Ectodermal cell (in vitro differentiated cells): Measurements from ENCODE around the gene PAPSS1.

Experiments used
- H3K27ac ChIP-seq: 2 replicates; pipeline ENCODE4 v1.7.0; 2013; ENCODE audit warnings: mild to moderate bottlenecking, low read depth, low read length; ENCODE audit not compliant: insufficient read depth, poor library complexity, severe bottlenecking
- H3K27me3 ChIP-seq: 2 replicates; pipeline ENCODE4 v1.7.0; 2013; ENCODE audit warnings: mild to moderate bottlenecking, low read length; ENCODE audit not compliant: insufficient read depth, control insufficient read depth, poor library complexity, severe bottlenecking
- H3K36me3 ChIP-seq: one replicate; pipeline ENCODE4 v1.7.0; 2013; ENCODE audit warnings: low read length; ENCODE audit not compliant: control insufficient read depth, insufficient read depth
- H3K4me1 ChIP-seq: one replicate; pipeline ENCODE4 v1.7.0; 2013; ENCODE audit warnings: low read length; ENCODE audit not compliant: control insufficient read depth, insufficient read depth
- H3K4me3 ChIP-seq: 2 replicates; pipeline ENCODE4 v1.7.0; 2013; ENCODE audit warnings: low read depth, low read length, control low read depth; ENCODE audit not compliant: insufficient read depth
- H3K9me3 ChIP-seq: 2 replicates; pipeline ENCODE4 v1.7.0; 2013; ENCODE audit warnings: mild to moderate bottlenecking, low read length, moderate library complexity; ENCODE audit not compliant: control insufficient read depth
- WGBS, 2 experiments: methylation state at CpG; one replicate each; pipeline ENCODE4 v1.1.7; 2013; ENCODE audit warnings: missing lambda C conversion rate in 2 of 2; 5-methylcytosine and 5-hydroxymethylcytosine counted together

Gene PAPSS1

DNA sequence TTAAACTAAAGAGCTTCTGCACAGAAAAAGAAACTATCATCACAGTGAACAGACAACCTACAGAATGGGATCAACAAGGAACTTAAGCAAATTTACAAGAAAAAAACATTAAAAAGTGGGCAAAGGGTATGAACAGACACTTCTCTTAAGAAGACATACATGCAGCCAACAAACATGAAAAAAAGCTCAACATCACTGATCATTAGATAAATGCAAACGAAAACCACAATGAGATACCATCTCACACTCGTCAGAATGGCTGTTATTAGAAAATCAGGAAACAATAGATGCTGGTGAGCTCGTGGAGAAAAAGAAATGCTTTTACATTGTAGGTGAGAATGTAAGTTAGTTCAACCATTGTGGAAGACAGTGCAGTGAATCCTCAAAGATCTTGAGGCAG is 27.8 kb downstream of the PAPSS1 start:
- H3K36me3 ChIP-seq: peaks cover 12% of the 10 kb centered on the region
- no peaks in the 10 kb centered on the region for H3K9me3 ChIP-seq
- no peak overlapping the region for H3K27ac ChIP-seq
- 95 to 99% methylated on average over 3 of the region's 3 CpGs for WGBS, 2 experiments
- no peaks in the 10 kb centered on the region for H3K27me3 ChIP-seq
- H3K4me3 ChIP-seq: no peak overlapping the region
- H3K4me1 ChIP-seq: peaks cover 4% of the 10 kb centered on the region

DNA sequence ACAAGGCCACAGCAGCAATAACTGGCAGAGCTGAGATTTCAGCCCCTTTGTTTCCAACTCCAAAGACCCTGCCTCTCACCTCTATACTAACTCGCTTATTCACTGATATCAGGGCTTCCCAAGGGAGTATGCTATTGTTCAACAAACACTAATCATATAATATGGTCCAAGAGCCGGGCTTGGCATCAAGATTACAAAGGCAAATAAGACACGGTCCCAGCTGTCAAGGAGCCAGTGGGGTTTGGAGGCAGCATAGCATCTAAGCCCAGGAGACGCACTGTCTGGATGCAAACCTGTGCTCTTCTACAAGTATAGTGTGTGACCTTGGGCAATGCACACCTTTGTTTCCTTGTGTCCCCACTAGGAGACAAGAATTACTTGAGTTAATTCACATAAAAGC is 28.7 kb downstream of the PAPSS1 start:
- H3K27me3 ChIP-seq: no peaks in the 10 kb centered on the region
- H3K4me3 ChIP-seq: no peak overlapping the region
- H3K9me3 ChIP-seq: no peaks in the 10 kb centered on the region
- peaks cover 11% of the 10 kb centered on the region for H3K36me3 ChIP-seq
- H3K27ac ChIP-seq: no peak overlapping the region
- peaks cover 4% of the 10 kb centered on the region for H3K4me1 ChIP-seq
- 95% methylated on average over 4 of the region's 4 CpGs for WGBS, 2 experiments

DNA sequence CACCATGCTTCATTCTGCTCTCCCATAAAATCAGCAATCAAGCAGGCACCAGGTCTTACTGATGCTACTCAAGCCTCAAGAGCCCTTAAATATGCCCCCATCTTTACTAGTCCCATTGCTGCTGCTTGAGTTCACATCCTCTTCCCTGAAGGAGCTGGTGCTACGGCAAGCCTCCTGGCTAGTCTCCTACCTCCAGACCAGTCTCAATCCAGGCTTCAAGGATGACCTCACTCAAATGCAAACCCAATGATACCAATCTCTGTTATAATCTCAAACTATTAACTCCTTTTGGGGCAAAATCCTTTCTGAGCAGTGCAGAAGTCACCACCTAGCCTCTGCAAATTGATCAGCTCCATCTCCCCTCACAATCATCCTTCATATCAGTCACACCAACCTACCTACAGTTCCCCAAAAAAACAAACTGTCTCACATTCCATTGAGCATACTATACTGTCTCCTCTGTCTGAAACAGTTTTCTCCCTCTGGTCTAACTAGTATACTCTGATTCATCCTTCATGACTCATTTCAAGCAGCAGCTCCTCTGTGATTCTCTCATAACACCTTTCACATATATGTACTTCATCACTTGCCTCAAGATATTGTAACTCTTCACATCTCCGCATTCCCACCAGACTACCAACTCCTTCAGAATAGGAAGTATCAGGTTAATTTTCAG is 30.0 kb downstream of the PAPSS1 start:
- peaks cover 4% of the 10 kb centered on the region for H3K4me1 ChIP-seq
- H3K27ac ChIP-seq: no peak overlapping the region
- peaks cover 11% of the 10 kb centered on the region for H3K36me3 ChIP-seq
- no peaks in the 10 kb centered on the region for H3K9me3 ChIP-seq
- no peaks in the 10 kb centered on the region for H3K27me3 ChIP-seq
- H3K4me3 ChIP-seq: no peak overlapping the region
- WGBS, 2 experiments: 90 to 96% methylated on average over 2 of the region's 2 CpGs

DNA sequence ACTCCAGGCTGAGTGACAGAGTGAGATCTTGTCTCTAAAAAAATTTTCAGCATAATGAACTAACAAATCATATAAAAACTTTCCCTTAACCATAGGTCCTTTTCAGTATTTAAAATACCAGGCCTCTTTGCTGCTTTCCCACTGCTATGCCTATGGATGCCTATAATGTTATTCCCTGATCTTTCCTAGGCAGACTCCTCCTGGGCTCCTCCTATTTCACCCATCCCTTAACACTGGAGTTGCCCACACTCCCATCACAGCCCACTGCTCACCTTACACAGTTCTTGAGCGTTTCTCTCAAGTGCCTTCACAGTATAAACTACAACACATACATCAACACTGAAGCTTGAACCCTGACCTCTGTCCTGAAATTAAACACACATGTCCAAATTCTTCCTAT is 31.6 kb downstream of the PAPSS1 start:
- 86 to 90% methylated on average over 1 of the region's 1 CpG for WGBS, 2 experiments
- peaks cover 4% of the 10 kb centered on the region for H3K4me1 ChIP-seq
- peaks cover 5% of the 10 kb centered on the region for H3K36me3 ChIP-seq
- no peaks in the 10 kb centered on the region for H3K9me3 ChIP-seq
- H3K4me3 ChIP-seq: no peak overlapping the region
- no peak overlapping the region for H3K27ac ChIP-seq
- no peaks in the 10 kb centered on the region for H3K27me3 ChIP-seq

DNA sequence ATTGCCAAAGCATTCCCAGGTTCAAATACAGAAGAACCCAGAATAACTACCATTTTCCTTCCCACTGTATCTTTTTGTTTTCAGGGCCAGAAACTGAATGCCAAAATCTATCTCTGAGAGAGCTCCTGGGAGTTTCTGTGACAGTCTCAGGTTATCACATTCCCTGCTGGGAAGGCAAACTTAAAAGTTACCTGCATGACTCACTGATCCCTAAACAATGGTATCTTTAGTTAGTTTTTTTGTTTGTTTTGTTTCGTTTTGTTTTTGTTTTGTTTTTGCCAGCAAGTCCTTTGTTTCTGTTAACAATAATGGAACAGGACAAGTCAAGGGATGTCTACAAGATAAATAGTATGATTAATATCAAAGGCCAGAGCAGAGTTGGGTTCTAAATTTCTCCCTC is 34.3 kb downstream of the PAPSS1 start:
- H3K27me3 ChIP-seq: no peaks in the 10 kb centered on the region
- peaks cover 5% of the 10 kb centered on the region for H3K36me3 ChIP-seq
- H3K4me3 ChIP-seq: no peak overlapping the region
- 85 to 91% methylated on average over 1 of the region's 1 CpG for WGBS, 2 experiments
- H3K27ac ChIP-seq: no peak overlapping the region
- peaks cover 4% of the 10 kb centered on the region for H3K4me1 ChIP-seq
- no peaks in the 10 kb centered on the region for H3K9me3 ChIP-seq

DNA sequence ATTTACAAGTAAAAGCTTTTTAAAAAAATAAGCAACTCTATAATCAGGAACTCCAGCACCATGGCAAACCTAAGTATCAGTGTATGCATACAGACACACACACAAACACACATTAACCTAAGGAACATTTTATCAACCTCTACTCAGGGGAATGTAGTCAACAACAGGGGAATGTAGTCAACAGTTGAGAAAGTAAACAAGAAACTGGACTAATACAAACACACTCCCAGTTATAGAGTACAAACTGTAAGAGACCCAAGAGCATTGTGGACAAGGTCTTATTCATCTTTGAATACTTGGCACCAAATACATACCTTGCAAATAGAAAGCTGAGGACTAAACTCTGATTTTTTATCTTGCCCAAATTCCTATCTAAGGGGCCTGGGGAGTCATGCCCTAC is 36.2 kb downstream of the PAPSS1 start:
- Histone ChIP-seq H3K4me3 (no peak overlapping the region), H3K4me1 (peaks cover 4% of the 10 kb centered on the region), H3K27me3 (no peaks in the 10 kb centered on the region), H3K9me3 (no peaks in the 10 kb centered on the region), H3K36me3 (peaks cover 5% of the 10 kb centered on the region), H3K27ac (no peak overlapping the region)

DNA sequence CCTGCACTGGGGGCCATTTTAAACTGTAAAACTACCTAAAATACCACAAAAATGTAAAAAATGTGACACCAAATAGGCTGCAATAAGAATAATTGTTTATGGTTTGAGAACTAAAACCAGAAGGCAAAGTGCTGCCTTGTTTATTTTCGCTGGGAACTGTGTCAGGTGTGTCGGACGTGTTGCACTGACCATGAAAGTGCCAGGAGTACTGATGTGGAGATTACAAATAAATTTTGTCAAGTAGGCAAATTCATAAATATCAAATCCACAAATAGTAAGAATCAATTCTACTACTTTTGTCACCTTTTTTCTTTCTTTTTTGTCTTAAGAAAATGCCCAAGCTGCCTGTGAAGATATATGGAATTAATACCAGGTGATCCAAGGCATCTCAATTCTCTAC is 37.7 kb downstream of the PAPSS1 start:
- Histone ChIP-seq H3K27ac (no peak overlapping the region), H3K36me3 (peaks cover 5% of the 10 kb centered on the region), H3K9me3 (no peaks in the 10 kb centered on the region), H3K4me1 (no peaks in the 10 kb centered on the region), H3K27me3 (no peaks in the 10 kb centered on the region), H3K4me3 (no peak overlapping the region)
- 91 to 93% methylated on average over 3 of the region's 3 CpGs for WGBS, 2 experiments

DNA sequence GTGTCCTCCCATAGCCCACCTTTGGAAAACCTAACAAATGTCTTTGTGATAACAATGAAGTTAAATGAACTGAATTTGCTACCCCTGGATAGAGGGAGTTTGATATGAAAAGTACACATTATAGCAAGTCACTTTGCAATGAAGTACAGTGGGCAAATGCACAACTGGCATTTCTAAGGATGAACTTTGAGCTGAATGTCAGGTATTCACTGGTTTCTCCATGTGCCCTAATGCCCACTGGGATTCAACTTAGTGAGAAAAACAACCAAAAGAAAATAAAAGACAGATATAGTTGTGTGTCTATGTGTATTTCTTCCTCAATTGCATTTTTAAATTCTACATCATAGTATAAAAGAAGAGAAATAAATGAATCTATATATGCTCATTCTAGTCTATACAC is 51.0 kb downstream of the PAPSS1 start:
- Histone ChIP-seq H3K36me3 (no peaks in the 10 kb centered on the region), H3K4me1 (no peaks in the 10 kb centered on the region), H3K27ac (no peak overlapping the region), H3K27me3 (no peaks in the 10 kb centered on the region), H3K4me3 (no peak overlapping the region), H3K9me3 (no peaks in the 10 kb centered on the region)

DNA sequence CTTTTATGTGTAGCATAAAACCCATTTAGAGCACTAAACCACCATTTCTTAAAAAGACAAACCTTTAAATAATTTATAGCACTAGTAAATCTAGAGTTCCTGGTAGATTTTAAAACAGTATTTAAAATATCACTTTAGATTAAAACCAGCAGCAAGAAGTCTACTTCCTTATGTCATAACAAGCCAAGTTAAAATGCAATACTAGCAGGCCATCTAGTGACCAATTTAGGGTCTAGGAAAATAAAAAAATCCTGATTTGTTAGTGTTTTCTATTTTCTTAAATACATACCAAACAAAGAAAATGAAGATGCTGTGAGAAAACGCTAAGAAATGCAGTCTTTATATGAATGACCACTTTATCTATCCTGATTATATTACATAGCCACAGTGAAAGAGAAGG is 53.9 kb downstream of the PAPSS1 start:
- WGBS, 2 experiments: 90% methylated on average over 1 of the region's 1 CpG; no CpG with 5 or more reads in 1 of the 2 experiments
- no peak overlapping the region for H3K4me3 ChIP-seq

DNA sequence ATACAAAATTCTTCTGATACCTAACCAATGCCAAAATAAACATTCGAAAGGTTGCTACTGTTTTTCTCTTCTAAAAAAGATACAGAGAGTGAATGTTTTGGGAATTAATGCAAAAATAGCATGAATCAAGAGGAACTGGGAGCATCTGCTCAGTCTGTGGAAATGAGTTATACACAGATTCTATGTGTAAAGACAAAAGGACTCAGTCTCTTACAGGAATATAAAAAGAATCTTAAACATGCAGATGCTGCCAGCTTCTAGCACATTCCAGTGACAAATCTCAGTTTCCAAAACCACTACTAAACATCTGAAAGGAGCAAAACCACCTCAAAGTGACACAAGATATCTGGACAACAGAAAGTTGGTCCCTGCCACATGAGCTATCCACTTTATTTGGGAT is 55.0 kb downstream of the PAPSS1 start:
- 100% methylated on average over 1 of the region's 1 CpG for WGBS, 2 experiments
- Histone ChIP-seq H3K9me3 (no peaks in the 10 kb centered on the region), H3K36me3 (no peaks in the 10 kb centered on the region), H3K4me3 (no peak overlapping the region), H3K27me3 (no peaks in the 10 kb centered on the region), H3K27ac (no peak overlapping the region), H3K4me1 (no peaks in the 10 kb centered on the region)

More for the DNA sequence above, 53.9 kb downstream of the PAPSS1 start:
- Histone ChIP-seq H3K9me3 (no peaks in the 10 kb centered on the region), H3K27me3 (no peaks in the 10 kb centered on the region), H3K36me3 (no peaks in the 10 kb centered on the region), H3K4me1 (no peaks in the 10 kb centered on the region), H3K27ac (no peak overlapping the region)
